DOHH2 (cell line): ENCODE measurements around the gene BSPRY.

Experiments
- CTCF ChIP-seq: fragments of 200-600 bp; sonication (generic); IDR thresholded peaks from one replicate; pipeline ENCODE4 v1.5.1; 2014; ENCODE audit warnings: antibody characterized with exemption, mild to moderate bottlenecking, low read depth, low read length; ENCODE audit not compliant: poor library complexity, severe bottlenecking
- EZH2phosphoT487 ChIP-seq: fragments of 200-600 bp; sonication (generic); IDR thresholded peaks from 2 replicates; pipeline ENCODE4 v1.6.1; 2017; ENCODE audit warnings: borderline replicate concordance, mild to moderate bottlenecking, antibody characterized with exemption, low read length, moderate library complexity, mixed read lengths

GRCh38 chr9:113361304-113362018, 12.1 kb downstream of the BSPRY start:
- TF ChIP-seq CTCF (no peak), EZH2phosphoT487 (no peak)
